H7 (cell line): ENCODE results near the gene SAMD5. TPM values are rescaled to one million over a fixed set of nuclear protein-coding genes. Genes with fewer than 3 reads are reported as not detected.

Source experiments
- DNase-seq: peaks from one replicate; pipeline ENCODE4 v3.0.0; 2012
- H3K27me3 ChIP-seq: 2 replicates; pipeline ENCODE4 v1.6.0; 2011; ENCODE audit warnings: mild to moderate bottlenecking, low read length; ENCODE audit not compliant: control insufficient read depth, insufficient read depth
- H3K36me3 ChIP-seq: replicated peaks from 2 replicates; pipeline ENCODE4 v1.5.1; 2011; ENCODE audit warnings: low read length; ENCODE audit not compliant: control insufficient read depth, insufficient read depth
- H3K4me3 ChIP-seq: 2 replicates; pipeline ENCODE4 v1.5.1; 2011; ENCODE audit warnings: low read depth, mild to moderate bottlenecking, control low read depth, low read length, moderate library complexity; ENCODE audit not compliant: insufficient read depth
- total RNA-seq: library from RNA; depleted of rRNA; stranded (reverse); fragments of >200 nt; shearing (Covaris generic); gene quantifications from 2 replicates; pipeline ENCODE4 v1.2.3, GENCODE V29; 2014

SAMD5 gene
- total RNA-seq, 1 experiment from 2014 or later: 0.17 TPM

- DNase-seq: no peak
- no peaks in the 10 kb centered on the region for H3K27me3 ChIP-seq
- H3K4me3 ChIP-seq: no peak overlapping the region
- no peaks in the 10 kb centered on the region for H3K36me3 ChIP-seq
Observed at GRCh38 chr6:147567141-147567805, 58.8 kb downstream of the SAMD5 start.

GRCh38 chr6:147569788-147570187, 61.3 kb downstream of the SAMD5 start:
- no peak for DNase-seq
- Histone ChIP-seq H3K36me3 (no peaks in the 10 kb centered on the region), H3K4me3 (no peak overlapping the region), H3K27me3 (no peaks in the 10 kb centered on the region)

GRCh38 chr6:147570681-147571080, 62.2 kb downstream of the SAMD5 start:
- H3K36me3 ChIP-seq: no peaks in the 10 kb centered on the region

GRCh38 chr6:147577488-147577887, 69.0 kb downstream of the SAMD5 start:
- Histone ChIP-seq H3K4me3 (no peak overlapping the region), H3K27me3 (no peaks in the 10 kb centered on the region), H3K36me3 (no peaks in the 10 kb centered on the region)
- DNase-seq: no peak

More at GRCh38 chr6:147570681-147571080, 62.2 kb downstream of the SAMD5 start:
- Histone ChIP-seq H3K4me3 (no peak overlapping the region), H3K27me3 (no peaks in the 10 kb centered on the region)
- no peak for DNase-seq

GRCh38 chr6:147578159-147578558, 69.7 kb downstream of the SAMD5 start:
- Histone ChIP-seq H3K36me3 (no peaks in the 10 kb centered on the region), H3K4me3 (no peak overlapping the region), H3K27me3 (no peaks in the 10 kb centered on the region)
- no peak for DNase-seq

GRCh38 chr6:147578883-147579282, 70.4 kb downstream of the SAMD5 start:
- H3K4me3 ChIP-seq: no peak overlapping the region
- no peak for DNase-seq
- H3K36me3 ChIP-seq: no peaks in the 10 kb centered on the region
- no peaks in the 10 kb centered on the region for H3K27me3 ChIP-seq

GRCh38 chr6:147579667-147580066, 71.2 kb downstream of the SAMD5 start:
- no peak for DNase-seq
- H3K27me3 ChIP-seq: no peaks in the 10 kb centered on the region
- no peak overlapping the region for H3K4me3 ChIP-seq
- no peaks in the 10 kb centered on the region for H3K36me3 ChIP-seq

GRCh38 chr6:147582991-147583390, 74.5 kb downstream of the SAMD5 start:
- H3K4me3 ChIP-seq: no peak overlapping the region
- no peaks in the 10 kb centered on the region for H3K27me3 ChIP-seq
- no peaks in the 10 kb centered on the region for H3K36me3 ChIP-seq
- no peak for DNase-seq

- Histone ChIP-seq H3K36me3 (no peaks in the 10 kb centered on the region), H3K27me3 (no peaks in the 10 kb centered on the region), H3K4me3 (no peak overlapping the region)
- no peak for DNase-seq
Observed at GRCh38 chr6:147585256-147585655, 76.8 kb downstream of the SAMD5 start.

GRCh38 chr6:147586044-147586443, 77.6 kb downstream of the SAMD5 start:
- no peaks in the 10 kb centered on the region for H3K27me3 ChIP-seq
- no peak for DNase-seq

GRCh38 chr6:147587907-147588306, 79.4 kb downstream of the SAMD5 start:
- Histone ChIP-seq H3K27me3 (no peaks in the 10 kb centered on the region), H3K4me3 (no peak overlapping the region), H3K36me3 (no peaks in the 10 kb centered on the region)
- no peak for DNase-seq

More at GRCh38 chr6:147586044-147586443, 77.6 kb downstream of the SAMD5 start:
- Histone ChIP-seq H3K36me3 (no peaks in the 10 kb centered on the region), H3K4me3 (no peak overlapping the region)

GRCh38 chr6:147588469-147588868, 80.0 kb downstream of the SAMD5 start:
- no peaks in the 10 kb centered on the region for H3K27me3 ChIP-seq
- DNase-seq: no peak
- H3K4me3 ChIP-seq: no peak overlapping the region
- no peaks in the 10 kb centered on the region for H3K36me3 ChIP-seq

GRCh38 chr6:147589739-147590250, 81.3 kb downstream of the SAMD5 start:
- Histone ChIP-seq H3K36me3 (no peaks in the 10 kb centered on the region), H3K27me3 (no peaks in the 10 kb centered on the region), H3K4me3 (no peak overlapping the region)
- no peak for DNase-seq

GRCh38 chr6:147595961-147596360, 87.5 kb downstream of the SAMD5 start:
- no peak overlapping the region for H3K4me3 ChIP-seq
- DNase-seq: no peak
- H3K36me3 ChIP-seq: no peaks in the 10 kb centered on the region
- no peaks in the 10 kb centered on the region for H3K27me3 ChIP-seq

- DNase-seq: no peak
- no peaks in the 10 kb centered on the region for H3K27me3 ChIP-seq
- no peaks in the 10 kb centered on the region for H3K36me3 ChIP-seq
- no peak overlapping the region for H3K4me3 ChIP-seq
Observed at GRCh38 chr6:147603392-147604081, 95.0 kb downstream of the SAMD5 start.
